Upper lobe of left lung (tissue), 6 donors: ENCODE data around the gene FOXN4. TPM values are rescaled to one million over a fixed set of nuclear protein-coding genes. Genes with fewer than 3 reads are reported as not detected.

Source experiments
- ATAC-seq, 2 donors: fragments of 200-7000 bp; cut with Tn5 transposase; one replicate each; pipeline ENCODE4 v1.9.1; 2022; ENCODE audit warnings: mild to moderate bottlenecking in 2 of 2, moderate library complexity in 2 of 2; ENCODE audit not compliant: low FRiP score in 2 of 2
- DNase-seq, 2 donors: peaks; one replicate each; pipeline ENCODE4 v3.0.0-alpha.2; 2019 to 2020
- H3K27ac ChIP-seq, 4 donors: fragments of 200-600 bp; sonication (generic); one replicate each; pipeline ENCODE4 v1.5.1; 2016 to 2019
- H3K27me3 ChIP-seq, 4 donors: fragments of 200-600 bp; sonication (generic); one replicate each; pipeline ENCODE4 v1.5.1; 2017 to 2019
- H3K36me3 ChIP-seq, 4 donors: fragments of 200-600 bp; sonication (generic); one replicate each; pipeline ENCODE4 v1.5.1; 2016 to 2019
- H3K4me1 ChIP-seq, 4 donors: fragments of 200-600 bp; sonication (generic); one replicate each; pipeline ENCODE4 v1.5.1; 2018 to 2019
- H3K4me3 ChIP-seq, 4 donors: fragments of 200-600 bp; sonication (generic); one replicate each; pipeline ENCODE4 v1.5.1; 2017 to 2019; ENCODE audit warnings: mild to moderate bottlenecking in 2 of 4, moderate library complexity in 1 of 4
- H3K9me3 ChIP-seq, 4 donors: fragments of 200-600 bp; sonication (generic); one replicate each; pipeline ENCODE4 v1.5.1; 2018 to 2019
- CTCF ChIP-seq, 6 experiments: fragments of 450-650 bp in 4 of 6; fragments of 200-600 bp in 2 of 6; sonication (generic) in 2 of 6; IDR thresholded peaks; one replicate each; pipeline ENCODE4 v1.5.1; 2016 to 2019; ENCODE audit warnings: antibody characterized with exemption in 6 of 6
- EP300 ChIP-seq, 4 donors: sonication (generic); formaldehyde crosslinking; IDR thresholded peaks; one replicate each; pipeline ENCODE4 v1.5.1; 2017; ENCODE audit warnings: antibody characterized with exemption in 4 of 4, control low read depth in 2 of 4
- POLR2A ChIP-seq, 4 donors: fragments of 450-650 bp; IDR thresholded peaks; one replicate each; pipeline ENCODE4 v1.5.1; 2016 to 2017; ENCODE audit warnings: antibody characterized with exemption in 4 of 4, mild to moderate bottlenecking in 2 of 4
- POLR2AphosphoS5 ChIP-seq, 2 donors: sonication (generic); formaldehyde crosslinking; IDR thresholded peaks; one replicate each; pipeline ENCODE4 v1.5.1; 2017; ENCODE audit warnings: antibody characterized with exemption in 2 of 2
- WGBS, 2 donors: methylation state at CpG; one replicate each; pipeline ENCODE4 v1.1.5; 2017 to 2018; 5-methylcytosine and 5-hydroxymethylcytosine counted together
- total RNA-seq, 6 donors: library from RNA; depleted of rRNA in 4 of 6; stranded (reverse); fragments of >200 nt in 4 of 6; gene quantifications; one replicate each; pipeline versions ENCODE4 v1.1.0 to v1.2.1, GENCODE V29; 2016 to 2021
- donor health status: DM: no; HTN: no; CAD: no; lungs with moderate emphysema.
- donor health status: DM: no; HTN: yes; CAD: no; lungs with severe emphysema.

The FOXN4 gene
- total RNA-seq, 6 donors from 2014 or later: 0.49 to 5.2 (median 1.1) TPM; not detected in 3

- no peak for DNase-seq
- Histone ChIP-seq H3K36me3 (peaks cover 0 to 82% (median 45%) of the 10 kb centered on the region in 4 donors), H3K27ac (no peak overlapping the region), H3K4me3 (no peak overlapping the region), H3K27me3 (no peaks in the 10 kb centered on the region), H3K4me1 (no peaks in the 10 kb centered on the region), H3K9me3 (peaks cover 0 to 11% (median 9%) of the 10 kb centered on the region in 4 donors)
- TF ChIP-seq EP300 (IDR thresholded peaks at IDR 0.05): no peak
- no peak for TF ChIP-seq POLR2A (IDR thresholded peaks at IDR 0.05)
- no peak for TF ChIP-seq CTCF (IDR thresholded peaks at IDR 0.05)
- WGBS, 2 donors: 88 to 96% methylated on average over 8 of the region's 8 CpGs
- no peak for ATAC-seq
These were observed 53.1 kb downstream of the FOXN4 start for GRCh38 chr12:109256011-109256410.

DNA sequence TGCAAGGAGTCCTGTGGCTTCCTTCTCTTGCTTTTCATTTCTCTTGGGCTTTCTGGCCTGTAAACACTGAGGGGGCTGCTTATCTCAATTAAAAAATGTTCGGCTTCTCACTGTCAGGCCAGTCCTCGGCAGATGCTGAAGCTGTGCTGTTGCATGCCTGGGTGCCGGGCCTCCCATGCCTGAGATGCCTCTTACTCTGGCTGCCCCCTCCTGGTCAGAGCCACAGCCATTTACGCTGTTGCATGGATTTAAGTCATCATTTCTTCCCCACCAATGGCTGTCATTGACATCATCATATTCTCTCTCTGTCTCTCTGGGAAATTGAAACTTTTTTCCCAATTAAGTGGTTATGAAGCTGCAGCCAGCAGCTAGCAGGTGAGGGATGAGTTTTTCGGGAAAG is 53.7 kb downstream of the FOXN4 start:
- no peak for TF ChIP-seq EP300 (IDR thresholded peaks at IDR 0.05)
- no peak for TF ChIP-seq POLR2A (IDR thresholded peaks at IDR 0.05)
- TF ChIP-seq POLR2AphosphoS5 (IDR thresholded peaks at IDR 0.05): no peak
- no peak for TF ChIP-seq CTCF (IDR thresholded peaks at IDR 0.05)
- Histone ChIP-seq H3K9me3 (peaks cover 0 to 11% (median 9%) of the 10 kb centered on the region in 4 donors), H3K27ac (no peak overlapping the region), H3K4me1 (peaks cover 0 to 3% (median 0%) of the 10 kb centered on the region in 4 donors), H3K27me3 (no peaks in the 10 kb centered on the region), H3K4me3 (no peak overlapping the region), H3K36me3 (peaks cover 0 to 75% (median 41%) of the 10 kb centered on the region in 4 donors)
- 92 to 96% methylated on average over 5 of the region's 5 CpGs for WGBS, 2 donors
- ATAC-seq (no peak), DNase-seq (no peak)

DNA sequence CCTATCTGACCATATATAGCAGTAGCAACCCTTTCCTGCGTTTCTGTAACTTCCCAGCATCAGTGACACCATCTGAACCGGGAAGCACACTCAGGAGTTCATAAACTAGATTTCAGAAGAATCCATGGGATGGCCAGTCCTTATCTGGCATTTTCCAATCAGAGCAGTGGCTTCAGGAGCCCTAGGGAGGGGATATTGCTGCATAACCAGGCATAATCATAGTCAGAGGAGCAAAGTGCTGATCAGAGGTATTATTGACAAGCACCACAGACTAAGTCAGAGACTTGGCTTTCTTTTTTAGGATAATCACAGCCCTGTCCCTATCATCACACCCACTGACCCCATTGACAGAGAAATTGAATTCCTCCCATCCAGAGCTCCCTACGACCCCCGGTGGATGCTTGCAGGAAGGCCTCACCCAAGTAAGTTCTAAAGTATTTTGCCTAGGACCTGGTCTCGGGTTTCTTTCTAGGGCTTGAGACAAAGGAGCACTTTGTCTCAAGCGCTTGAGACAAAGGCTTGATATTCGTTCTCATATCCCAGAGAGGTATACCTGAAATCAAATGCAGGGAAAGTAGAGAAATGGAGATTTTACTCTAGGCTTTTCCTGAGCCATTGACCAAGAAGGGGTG is 55.1 kb downstream of the FOXN4 start:
- H3K9me3 ChIP-seq: peaks cover 0 to 11% (median 9%) of the 10 kb centered on the region in 4 donors
- H3K4me3 ChIP-seq: no peak overlapping the region
- H3K27ac ChIP-seq: no peak overlapping the region
- TF ChIP-seq EP300 (IDR thresholded peaks at IDR 0.05) (no peak), POLR2A (IDR thresholded peaks at IDR 0.05) (no peak), POLR2AphosphoS5 (IDR thresholded peaks at IDR 0.05) (no peak)
- no peaks in the 10 kb centered on the region for H3K27me3 ChIP-seq
- H3K4me1 ChIP-seq: peaks cover 0 to 3% (median 0%) of the 10 kb centered on the region in 4 donors
- H3K36me3 ChIP-seq: peaks cover 0 to 64% (median 34%) of the 10 kb centered on the region in 4 donors
- 98 to 99% methylated on average over 7 of the region's 7 CpGs for WGBS, 2 donors
- no peak for DNase-seq
- ATAC-seq: no peak

DNA sequence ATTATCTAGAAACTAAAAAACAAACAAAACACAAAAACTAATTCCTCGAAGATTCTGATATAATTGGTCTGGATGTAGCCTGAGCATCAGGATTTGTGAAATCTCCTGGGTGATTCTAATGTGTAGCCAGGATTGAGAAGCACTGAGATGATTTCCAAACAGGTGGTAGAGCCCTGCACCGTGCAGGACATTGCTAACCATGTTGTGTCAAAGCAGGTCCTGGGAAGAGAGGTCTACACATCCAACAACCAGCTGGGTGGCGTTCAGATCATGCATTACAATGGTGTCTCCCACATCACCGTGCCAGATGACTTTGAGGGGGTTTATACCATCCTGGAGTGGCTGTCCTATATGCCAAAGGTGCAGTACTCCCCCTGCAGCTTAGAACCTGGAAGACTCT is 56.3 kb downstream of the FOXN4 start:
- no peak overlapping the region for H3K27ac ChIP-seq
- 90 to 96% methylated on average over 4 of the region's 4 CpGs for WGBS, 2 donors

DNA sequence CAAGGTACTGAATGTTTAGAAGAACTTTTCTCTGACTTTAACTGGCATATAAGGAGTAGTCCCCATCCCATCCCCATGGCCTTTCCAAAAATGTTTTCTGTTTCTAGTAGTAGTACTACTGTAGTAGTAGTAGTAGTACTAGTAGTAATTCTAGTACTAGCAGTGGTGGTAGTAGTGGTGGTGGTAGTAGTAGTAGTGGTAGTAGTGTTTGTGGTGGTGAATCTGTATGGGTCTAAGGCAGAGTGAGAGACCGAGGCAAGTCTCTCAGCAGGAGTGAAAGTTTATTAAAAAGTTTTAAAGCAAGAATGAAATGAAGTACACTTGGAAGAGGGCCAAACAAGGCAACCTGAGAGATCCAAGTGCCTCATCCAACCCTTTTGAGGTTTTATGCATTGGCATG is 58.6 kb downstream of the FOXN4 start:
- Histone ChIP-seq H3K4me1 (peaks cover 0 to 3% (median 0%) of the 10 kb centered on the region in 4 donors), H3K9me3 (peaks cover 0 to 11% (median 9%) of the 10 kb centered on the region in 4 donors), H3K27me3 (no peaks in the 10 kb centered on the region), H3K36me3 (peaks cover 5 to 58% (median 32%) of the 10 kb centered on the region in 4 donors), H3K4me3 (no peak overlapping the region), H3K27ac (no peak overlapping the region)
- no peak for TF ChIP-seq EP300 (IDR thresholded peaks at IDR 0.05)
- TF ChIP-seq POLR2AphosphoS5 (IDR thresholded peaks at IDR 0.05): no peak
- ATAC-seq: no peak
- no peak for DNase-seq
- WGBS, 2 donors: 52 to 60% methylated on average over 1 of the region's 1 CpG

More for the DNA sequence above, 56.3 kb downstream of the FOXN4 start:
- DNase-seq (no peak), ATAC-seq (peak in 1 of 2 donors; percentile 17)
- Histone ChIP-seq H3K4me1 (peaks cover 0 to 3% (median 0%) of the 10 kb centered on the region in 4 donors), H3K27me3 (no peaks in the 10 kb centered on the region), H3K4me3 (no peak overlapping the region), H3K9me3 (peaks cover 0 to 11% (median 9%) of the 10 kb centered on the region in 4 donors), H3K36me3 (peaks cover 0 to 53% (median 27%) of the 10 kb centered on the region in 4 donors)
- TF ChIP-seq POLR2AphosphoS5 (IDR thresholded peaks at IDR 0.05): no peak
- no peak for TF ChIP-seq CTCF (IDR thresholded peaks at IDR 0.05)
- no peak for TF ChIP-seq EP300 (IDR thresholded peaks at IDR 0.05)
- no peak for TF ChIP-seq POLR2A (IDR thresholded peaks at IDR 0.05)
